SU-DHL-6 (cell line): Measurements from ENCODE around the gene WDR90.

Experiments
- CTCF ChIP-seq: fragments of 200-600 bp; sonication (generic); IDR thresholded peaks from one replicate; pipeline ENCODE4 v1.5.1; 2017; ENCODE audit warnings: antibody characterized with exemption, mild to moderate bottlenecking, low read length, moderate library complexity; ENCODE audit not compliant: insufficient read depth, poor library complexity, severe bottlenecking
- EZH2phosphoT487 ChIP-seq: fragments of 200-600 bp; sonication (generic), shearing (Covaris generic); conservative IDR thresholded peaks from 2 replicates; pipeline ENCODE4 v1.6.1; 2018; ENCODE audit warnings: mild to moderate bottlenecking, antibody characterized with exemption, low read length, moderate library complexity, mixed read lengths

GRCh38 chr16:625977-626765 lies 23.0 kb upstream of the WDR90 start:
- TF ChIP-seq CTCF (no peak), EZH2phosphoT487 (no peak)
